ENCODE results near the gene FREY1. TPM values are rescaled to one million over a fixed set of nuclear protein-coding genes. Genes with fewer than 3 reads are reported as not detected.

The FREY1 gene
- total and polyA plus RNA-seq, 9 of the 15 experiments (the other 6 are each of a cell fraction or from before 2014, with no cell fraction given): 0.25 to 1.5 (median 1.1) TPM; not detected in 5

- H3K4me3 ChIP-seq: no peak overlapping the region
- no peak overlapping the region for H3K4me2 ChIP-seq (ENCODE audit: insufficient read depth, low read length)
- no peak overlapping the region for H2AFZ ChIP-seq (ENCODE audit: low read depth, low read length)
- H3K4me1 ChIP-seq (replicated peaks in 1 of 2; ENCODE audit: control insufficient read depth in 2 of 2, insufficient read depth in 2 of 2, low read length in 2 of 2): peaks cover 0 to 8% of the 10 kb centered on the region in 2 experiments; a peak in 3 of 5 replicates
- 55% methylated on average over 8 of the region's 9 CpGs for WGBS (ENCODE audit: insufficient coverage, low coverage, missing lambda C conversion rate)
- peaks cover 12% of the 10 kb centered on the region; the same call in 1 of the 2 replicates for H4K20me1 ChIP-seq (replicated peaks; ENCODE audit: control insufficient read depth, insufficient read depth, low read length)
- FAIRE-seq (peak; percentile 78), ATAC-seq (peak; percentile 100), DNase-seq (ENCODE audit: extremely low read depth in 1 of 4, low spot score in 3 of 4) (peak; percentile 76 to 81 (median 77))
- H3K9me1 ChIP-seq (ENCODE audit: control insufficient read depth, insufficient read depth, low read length): no peaks in the 10 kb centered on the region
- in situ Hi-C loops (cut with MboI) (no loop called here), intact Hi-C loops (cut with micrococcal nuclease) (loop anchor here (1.0 to 10.0 kb wide), 2 partner anchors 72 to 133 kb away; no protein-coding TSS in a partner anchor)
- H3K27me3 ChIP-seq (ENCODE audit: control insufficient read depth in 2 of 2, insufficient read depth in 2 of 2, low read length in 2 of 2): no peaks in the 10 kb centered on the region
- H3K36me3 ChIP-seq (ENCODE audit: control insufficient read depth, insufficient read depth, low read length): peaks cover 84% of the 10 kb centered on the region
- no TSS peak for BruUV-seq (replicated peaks)
- ChIA-PET CTCF (ENCODE audit: low intra/inter-chr PET ratio) (interaction anchor here (0.6 to 1.7 kb wide), 4 partner anchors 96 to 442 kb away, joined by 3 to 6 read pairs (median 4); no protein-coding TSS in a partner anchor), POLR2A (interaction anchor here (1.0 to 4.4 kb wide), 4 partner anchors 11 to 16 kb away, joined by 3 to 21 read pairs (median 4); no protein-coding TSS in a partner anchor)
- no peaks in the 10 kb centered on the region for H3K79me2 ChIP-seq (ENCODE audit: control insufficient read depth, insufficient read depth, low read length)
- no peak overlapping the region for H3K27ac ChIP-seq (ENCODE audit: extremely low read depth, low read depth, low read length)
- H3K9me3 ChIP-seq (replicated peaks; ENCODE audit: control insufficient read depth, insufficient read depth, low read depth, low read length): no peaks in the 10 kb centered on the region
- no peak overlapping the region for H3K9ac ChIP-seq (ENCODE audit: insufficient read depth in 1 of 2, low read depth in 2 of 2, low read length in 2 of 2)
- TF ChIP-seq HES1 (IDR thresholded peaks at IDR 0.05; ENCODE audit: low read depth) (no peak), MAFF (IDR thresholded peaks at IDR 0.05; ENCODE audit: low read length) (peak; percentile 63), FOSL1 (tag; conservative IDR thresholded peaks at IDR 0.05) (peak; percentile 47; the same call in 1 of the 2 replicates), ZZZ3 (IDR thresholded peaks at IDR 0.05) (no peak), GTF3C2 (IDR thresholded peaks at IDR 0.05; ENCODE audit: borderline replicate concordance, extremely low read depth, insufficient read length) (no peak), ZNF24 (IDR thresholded peaks at IDR 0.05) (0 out of 2 replicates have a peak, but pooled peaks have one; percentile 19), MAZ (CRISPR knock-in tag; conservative IDR thresholded peaks at IDR 0.05 in 1 of 2, IDR thresholded peaks at IDR 0.05 in 1 of 2) (0 out of 4 replicates have a peak, but pooled peaks of 1 of the 2 experiments have one; percentile 56), CTCF (IDR thresholded peaks at IDR 0.05 in 2 of 3, conservative IDR thresholded peaks at IDR 0.05 in 1 of 3; ENCODE audit: insufficient read depth in 2 of 3, low read depth in 1 of 3, low read length in 3 of 3) (peak; percentile 83 to 89 (median 86)), MEIS2 (IDR thresholded peaks at IDR 0.05; ENCODE audit: partially characterized antibody) (peak; percentile 37)
- TF ChIP-seq, protein P1, sequence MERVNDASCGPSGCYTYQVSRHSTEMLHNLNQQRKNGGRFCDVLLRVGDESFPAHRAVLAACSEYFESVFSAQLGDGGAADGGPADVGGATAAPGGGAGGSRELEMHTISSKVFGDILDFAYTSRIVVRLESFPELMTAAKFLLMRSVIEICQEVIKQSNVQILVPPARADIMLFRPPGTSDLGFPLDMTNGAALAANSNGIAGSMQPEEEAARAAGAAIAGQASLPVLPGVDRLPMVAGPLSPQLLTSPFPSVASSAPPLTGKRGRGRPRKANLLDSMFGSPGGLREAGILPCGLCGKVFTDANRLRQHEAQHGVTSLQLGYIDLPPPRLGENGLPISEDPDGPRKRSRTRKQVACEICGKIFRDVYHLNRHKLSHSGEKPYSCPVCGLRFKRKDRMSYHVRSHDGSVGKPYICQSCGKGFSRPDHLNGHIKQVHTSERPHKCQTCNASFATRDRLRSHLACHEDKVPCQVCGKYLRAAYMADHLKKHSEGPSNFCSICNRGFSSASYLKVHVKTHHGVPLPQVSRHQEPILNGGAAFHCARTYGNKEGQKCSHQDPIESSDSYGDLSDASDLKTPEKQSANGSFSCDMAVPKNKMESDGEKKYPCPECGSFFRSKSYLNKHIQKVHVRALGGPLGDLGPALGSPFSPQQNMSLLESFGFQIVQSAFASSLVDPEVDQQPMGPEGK (CRISPR knock-in tag; IDR thresholded peaks at IDR 0.05; ENCODE audit: borderline replicate concordance): no peak
Measured at GRCh38 chr11:45872651-45873356, 34.3 kb downstream of the FREY1 start.

All from K562 (cell line).